ENCODE results near the gene DHRS3. TPM values are rescaled to one million over a fixed set of nuclear protein-coding genes. Genes with fewer than 3 reads are reported as not detected.
"Not testable (repeated sequence)": the region's sequence is repeated elsewhere in the genome, so short reads cannot be mapped to it uniquely, and the experiment has no call there.

Gene DHRS3
- polyA plus RNA-seq, 4 donors, result 81.3 to 236 (median 88.0) TPM

DNA sequence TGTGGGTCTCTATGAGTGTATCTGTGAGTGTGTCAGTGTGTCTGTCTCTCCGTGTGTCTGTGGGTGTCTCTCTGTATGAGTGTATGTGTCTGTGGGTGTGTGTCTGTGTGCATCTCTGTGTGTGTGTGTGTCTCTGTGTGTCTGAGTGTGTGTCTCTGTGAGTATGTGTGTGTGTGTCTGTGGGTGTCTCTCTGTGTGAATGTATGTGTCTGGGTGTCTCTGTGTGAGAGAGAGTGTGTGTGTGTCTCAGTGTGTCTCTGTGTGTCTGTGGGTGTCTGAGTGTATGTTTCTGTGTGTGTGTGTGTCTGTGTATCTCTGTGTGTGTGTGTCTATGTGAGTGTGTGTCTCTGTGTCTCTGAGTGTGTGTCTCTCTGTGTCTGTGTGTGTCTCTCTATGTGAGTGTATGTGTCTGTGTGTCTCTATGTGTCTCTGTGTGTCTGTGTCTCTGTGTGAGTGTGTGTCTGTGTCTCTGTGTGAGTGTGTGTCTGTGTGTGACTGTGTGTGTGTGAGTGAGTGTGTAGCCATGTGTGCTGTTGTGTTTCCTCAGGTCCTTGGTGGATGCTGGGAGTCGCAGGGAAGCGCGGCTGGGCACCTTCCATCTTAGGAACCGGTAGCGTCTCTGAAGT is 33.0 kb downstream of the DHRS3 start:
- no peak for DNase-seq (ENCODE audit: low read depth in 4 of 4, low spot score in 3 of 4)

DNA sequence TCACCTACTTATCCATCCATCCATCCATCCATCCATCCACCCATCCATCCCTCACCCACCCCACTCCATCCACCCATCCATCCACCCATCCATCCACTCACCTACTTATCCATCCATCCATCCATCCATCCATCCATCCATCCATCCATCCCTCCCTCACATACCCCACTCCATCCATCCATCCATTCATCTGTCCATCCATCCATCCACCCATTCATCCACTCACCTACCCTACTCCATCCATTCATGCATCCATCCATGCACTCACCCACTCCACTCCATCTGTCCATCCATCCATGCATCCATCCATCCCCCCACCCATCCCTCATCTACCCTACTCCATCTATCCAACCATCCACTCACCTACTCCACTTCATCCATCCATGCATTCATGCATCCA is 34.5 kb downstream of the DHRS3 start:
- DNase-seq (ENCODE audit: low read depth in 4 of 4, low spot score in 3 of 4), result no peak

DNA sequence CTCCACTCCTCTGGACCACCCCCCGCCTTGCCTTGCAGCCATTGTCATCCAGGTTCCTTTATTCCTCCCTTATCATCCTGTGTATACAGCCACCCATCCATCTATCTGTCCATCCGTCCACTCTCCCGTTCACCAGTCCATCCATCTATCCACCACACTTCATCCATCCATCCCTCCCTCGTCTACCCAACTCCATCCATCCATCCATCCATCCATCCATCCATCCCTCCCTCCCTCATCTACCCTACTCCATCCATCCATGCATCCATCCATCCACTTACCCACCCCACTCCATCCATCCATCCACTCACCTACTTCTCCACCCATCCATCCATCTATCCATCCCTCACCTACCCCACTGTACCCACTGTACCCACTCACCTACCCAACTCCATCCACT is 35.4 kb downstream of the DHRS3 start:
- no peak for DNase-seq (ENCODE audit: low read depth in 4 of 4, low spot score in 3 of 4)

DNA sequence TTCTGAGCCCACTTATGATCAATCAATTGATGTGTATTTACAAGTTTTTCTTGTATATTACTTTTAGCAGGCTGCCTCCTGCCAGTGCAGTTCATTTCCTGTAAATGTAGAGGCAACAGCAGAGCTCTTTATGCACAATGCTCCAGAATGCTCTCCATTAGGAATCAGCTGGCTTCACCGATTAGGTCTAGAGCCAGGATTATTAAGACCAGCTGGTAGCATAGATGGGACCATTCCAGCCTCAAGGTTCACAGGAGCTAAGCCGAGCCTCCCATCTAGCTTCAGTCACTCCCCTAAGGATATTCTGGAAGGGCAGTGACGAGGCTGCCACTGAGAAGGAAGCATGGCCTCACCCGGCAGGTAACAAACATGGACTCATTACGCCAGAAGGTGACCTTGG is 36.8 kb downstream of the DHRS3 start:
- no peak for DNase-seq (ENCODE audit: low read depth in 4 of 4, low spot score in 3 of 4)

DNA sequence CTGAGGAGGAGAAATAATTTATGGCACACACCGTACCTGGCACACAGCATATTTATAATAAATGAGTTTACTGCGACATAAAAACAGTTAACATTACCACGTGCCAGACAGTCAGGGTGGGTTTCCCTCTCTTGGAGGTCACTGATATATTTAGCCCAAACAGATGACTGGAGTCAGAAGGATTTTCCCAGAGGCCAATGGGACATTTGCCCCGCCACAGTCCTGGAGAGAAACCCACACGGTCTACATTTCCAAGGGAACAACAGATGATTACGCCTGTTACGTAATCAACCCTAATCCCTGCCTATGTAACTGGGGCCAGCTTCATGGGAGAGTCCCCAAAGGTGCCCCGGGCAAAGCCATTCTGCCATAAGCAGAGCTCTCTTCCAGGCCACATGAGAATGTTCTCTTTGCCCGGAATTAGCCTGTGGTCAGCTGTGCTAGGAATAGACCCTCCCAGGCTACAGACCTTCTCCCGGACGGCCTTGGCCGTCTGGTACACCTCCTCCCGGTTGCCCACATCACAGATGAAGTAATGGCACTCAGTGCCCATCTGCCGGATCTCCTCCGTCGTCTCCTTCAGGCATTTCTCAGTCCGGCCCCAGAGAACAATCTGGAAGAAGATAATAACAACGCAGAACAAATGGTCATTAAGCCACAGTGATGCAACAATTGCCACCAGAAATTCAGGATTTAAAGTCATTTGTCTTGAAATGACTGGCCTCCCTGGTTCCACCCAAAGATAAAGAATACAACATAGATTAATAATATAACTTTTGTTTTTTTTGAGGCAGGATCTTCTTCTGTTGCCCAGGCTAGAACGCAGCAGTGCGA is 37.7 kb downstream of the DHRS3 start:
- DNase-seq (ENCODE audit: low read depth in 4 of 4, low spot score in 3 of 4), result no peak

DNA sequence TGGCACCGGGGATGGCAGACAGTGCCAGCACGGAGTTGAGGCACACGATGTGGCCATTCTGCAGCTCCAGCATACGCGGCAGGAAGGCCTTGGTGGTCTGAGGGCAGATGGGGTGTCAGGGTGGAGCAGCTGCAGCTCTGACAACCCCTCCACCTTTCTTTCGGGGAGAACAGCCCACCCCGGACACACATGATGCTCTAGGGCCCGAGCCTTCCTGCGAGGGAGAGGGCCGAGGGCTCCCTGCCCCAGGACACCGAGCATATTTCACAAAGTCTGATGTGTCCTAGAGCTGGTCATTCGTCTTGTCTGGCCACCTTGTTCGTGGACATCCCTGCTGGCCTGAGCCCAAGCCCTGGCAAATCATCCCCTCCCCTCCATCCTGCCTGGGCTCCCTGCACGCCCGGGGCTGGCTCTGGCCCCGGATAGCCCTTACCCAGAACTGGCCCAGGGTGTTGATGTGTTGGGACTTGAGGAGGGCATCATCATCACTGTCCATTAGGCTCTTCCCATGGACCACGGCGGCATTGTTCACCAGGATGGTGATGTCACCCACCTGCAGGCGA is 39.1 kb downstream of the DHRS3 start:
- no peak for DNase-seq (ENCODE audit: low read depth in 4 of 4, low spot score in 3 of 4)

DNA sequence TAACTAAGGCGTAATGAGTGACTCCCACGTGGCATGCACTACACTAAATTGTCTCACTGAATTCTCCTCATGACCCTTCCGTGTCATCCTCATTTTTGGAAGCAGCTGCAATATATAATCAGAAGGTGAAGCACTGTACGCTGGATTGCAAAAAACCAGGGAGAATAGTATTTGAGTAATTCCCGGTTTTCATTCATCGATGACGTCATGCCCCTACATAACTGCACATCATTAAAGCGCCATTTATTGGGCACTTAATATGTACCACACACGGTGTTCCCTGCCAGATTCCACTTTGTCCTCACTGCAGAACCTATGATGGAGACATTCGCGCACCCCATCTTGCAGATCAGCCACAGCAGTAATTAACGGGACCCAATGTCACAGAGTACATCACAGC is 41.0 kb downstream of the DHRS3 start:
- DNase-seq (ENCODE audit: low read depth in 4 of 4, low spot score in 3 of 4), result no peak

DNA sequence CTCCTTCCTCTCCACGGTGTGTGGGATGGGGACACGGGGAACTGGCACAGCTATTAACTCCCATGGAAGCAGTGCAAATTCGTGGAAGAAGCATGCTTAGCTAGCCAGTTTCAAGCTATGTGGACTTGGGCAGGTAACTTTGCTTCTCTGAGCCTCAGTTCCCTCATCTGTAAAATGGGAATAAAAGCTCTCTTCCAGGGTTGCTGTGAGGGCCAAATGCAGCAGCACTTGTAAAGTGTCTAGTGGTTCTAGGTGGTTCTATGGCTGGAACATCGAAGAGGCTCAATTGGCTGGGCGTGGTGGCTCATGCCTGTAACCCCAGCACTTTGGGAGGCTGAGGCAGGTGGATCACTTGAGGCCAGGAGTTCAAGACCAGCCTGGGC is 43.3 kb downstream of the DHRS3 start:
- DNase-seq (ENCODE audit: low read depth in 4 of 4, low spot score in 3 of 4), result no peak

DNA sequence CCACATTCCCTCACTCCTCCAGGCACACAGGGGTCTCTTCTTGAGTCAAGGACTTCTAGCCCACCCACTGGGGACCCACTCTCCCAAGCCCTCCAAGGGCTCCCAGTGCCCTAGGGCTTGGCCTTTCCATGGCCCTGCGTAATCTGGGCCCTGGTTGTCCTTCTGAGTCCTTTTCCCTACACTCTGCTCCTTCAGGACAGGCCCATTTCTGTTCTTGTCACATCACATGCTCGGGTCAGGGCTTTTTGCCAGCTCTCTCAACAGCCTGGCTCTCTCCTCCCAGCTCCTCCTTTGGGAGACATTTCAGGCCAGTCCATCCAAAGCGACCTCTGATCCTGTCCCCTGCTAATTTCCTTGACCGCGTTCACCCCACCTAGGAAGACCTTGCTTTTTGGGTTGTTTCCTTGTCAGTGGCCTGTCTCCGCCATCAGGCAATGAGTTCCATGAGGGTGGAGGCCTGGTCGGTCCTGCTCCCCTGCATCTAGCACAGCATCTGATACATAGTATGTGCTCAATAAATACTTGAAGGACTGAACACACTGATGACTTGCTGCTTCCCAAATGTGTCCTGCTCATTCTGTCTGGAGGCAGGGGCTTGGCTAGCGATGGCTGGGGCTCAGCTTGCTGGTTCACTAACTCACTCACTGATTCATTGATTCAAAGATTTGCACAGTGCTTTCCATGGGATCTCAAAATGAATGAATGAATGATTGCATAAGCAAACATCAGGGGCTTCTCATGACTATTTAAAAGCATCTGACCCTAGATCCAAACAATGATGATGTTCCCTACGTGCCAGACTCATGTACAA is 44.8 kb downstream of the DHRS3 start:
- no peak for DNase-seq (ENCODE audit: low read depth in 4 of 4, low spot score in 3 of 4)

DNA sequence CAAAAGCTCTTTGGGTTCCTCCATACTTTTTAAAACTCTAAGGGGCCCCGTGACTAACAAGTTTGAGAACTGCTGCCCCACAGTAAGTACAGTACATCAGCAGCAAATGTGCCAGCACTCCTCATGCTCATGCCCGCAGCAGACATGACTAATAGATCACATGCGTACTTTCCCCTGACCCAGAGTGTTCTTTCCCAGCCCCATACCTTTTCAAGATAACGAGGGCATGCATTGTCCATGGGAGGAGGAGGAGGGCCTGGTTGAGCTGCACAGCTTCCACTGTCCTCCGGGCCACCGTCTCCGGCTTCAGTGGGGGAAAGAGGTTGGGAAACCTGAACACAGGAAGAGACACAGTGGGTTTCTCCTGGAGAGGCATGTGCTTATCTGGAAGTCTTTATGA is 45.5 kb downstream of the DHRS3 start:
- DNase-seq (ENCODE audit: low read depth in 4 of 4, low spot score in 3 of 4), result no peak

DNA sequence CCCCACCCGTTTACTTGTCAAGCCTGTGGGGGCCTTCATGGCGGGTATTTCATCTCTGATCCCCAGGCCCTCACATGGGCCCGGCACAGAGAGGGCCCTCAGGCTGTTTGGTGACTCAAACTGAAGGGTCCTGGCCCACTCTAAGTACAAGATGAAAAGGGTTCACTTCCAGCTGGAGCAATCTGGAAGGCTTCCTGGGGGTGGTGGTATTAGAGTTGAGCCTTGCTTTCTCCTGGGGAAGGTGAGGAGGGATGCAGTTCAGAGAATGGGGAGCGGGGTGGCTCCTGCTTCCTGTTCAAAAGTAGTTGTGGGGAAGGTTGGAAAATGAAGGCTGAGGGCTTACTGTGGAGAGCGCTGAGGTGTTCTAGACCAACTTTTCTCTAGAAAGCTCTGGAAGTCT is 47.7 kb downstream of the DHRS3 start:
- DNase-seq (ENCODE audit: low read depth in 4 of 4, low spot score in 3 of 4), result no peak

DNA sequence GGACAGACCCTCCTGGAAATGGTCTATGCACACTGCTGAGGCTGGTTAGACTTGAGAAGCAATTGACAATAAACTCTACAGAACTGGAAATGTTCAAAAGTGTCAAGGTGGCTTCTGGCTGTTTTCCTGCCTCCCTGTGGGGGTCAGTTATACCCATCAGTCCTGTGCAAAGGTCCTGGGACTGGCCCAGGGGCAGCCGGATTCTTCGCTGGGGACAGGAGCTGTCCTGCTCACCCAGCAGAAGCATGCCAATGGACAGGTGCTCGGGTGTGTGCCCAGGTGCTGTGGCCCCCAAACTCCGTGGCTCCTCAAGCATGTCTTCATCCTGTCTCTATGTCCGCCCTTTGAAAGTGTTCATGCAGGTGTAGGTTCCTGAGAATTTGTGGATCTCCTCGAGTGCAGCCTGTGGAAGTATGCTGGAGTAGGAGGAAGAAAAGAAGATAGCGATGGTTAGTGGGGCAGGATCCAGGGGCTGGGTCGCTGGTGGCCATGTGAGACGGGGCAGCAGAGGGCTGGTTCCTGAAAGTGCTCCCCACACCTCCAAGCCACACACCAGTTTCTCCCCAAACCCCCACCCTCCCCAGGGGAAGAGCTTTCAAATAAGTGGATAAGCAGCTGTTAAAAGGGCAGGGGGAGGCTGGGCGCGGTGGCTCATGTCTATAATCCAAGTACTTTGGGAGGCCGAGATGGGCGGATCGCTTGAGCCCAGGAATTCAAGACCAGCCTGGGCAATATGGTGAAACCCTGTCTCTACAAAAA is 49.8 kb downstream of the DHRS3 start:
- DNase-seq (ENCODE audit: low read depth in 4 of 4, low spot score in 3 of 4), result no peak

DNA sequence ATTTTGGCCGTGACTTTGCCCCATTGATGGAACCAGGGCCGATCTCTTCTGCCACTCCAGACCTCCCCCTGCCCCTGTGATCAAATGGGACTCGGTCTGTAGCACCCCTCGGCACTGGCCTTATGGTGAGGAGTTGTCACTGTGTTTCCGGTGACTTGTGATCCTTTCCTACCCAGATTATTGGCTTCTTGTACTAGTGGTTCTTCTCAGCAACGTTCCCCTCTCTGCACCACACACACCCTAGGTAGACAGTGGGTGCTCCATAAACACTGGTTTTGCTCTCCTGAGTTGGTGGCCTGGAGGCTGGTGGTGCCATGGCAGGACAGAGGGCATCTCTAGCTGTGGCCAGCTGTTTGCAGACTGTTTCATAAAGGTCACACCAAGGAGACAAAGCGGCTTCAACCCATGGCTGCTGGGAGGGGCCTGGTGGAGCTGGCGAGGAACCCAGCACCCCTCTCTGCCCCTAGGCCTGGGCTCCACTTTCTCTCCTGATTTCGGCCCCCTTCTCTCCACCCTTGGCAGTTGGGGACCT is 50.7 kb downstream of the DHRS3 start:
- no peak for DNase-seq (ENCODE audit: low read depth in 4 of 4, low spot score in 3 of 4)

DNA sequence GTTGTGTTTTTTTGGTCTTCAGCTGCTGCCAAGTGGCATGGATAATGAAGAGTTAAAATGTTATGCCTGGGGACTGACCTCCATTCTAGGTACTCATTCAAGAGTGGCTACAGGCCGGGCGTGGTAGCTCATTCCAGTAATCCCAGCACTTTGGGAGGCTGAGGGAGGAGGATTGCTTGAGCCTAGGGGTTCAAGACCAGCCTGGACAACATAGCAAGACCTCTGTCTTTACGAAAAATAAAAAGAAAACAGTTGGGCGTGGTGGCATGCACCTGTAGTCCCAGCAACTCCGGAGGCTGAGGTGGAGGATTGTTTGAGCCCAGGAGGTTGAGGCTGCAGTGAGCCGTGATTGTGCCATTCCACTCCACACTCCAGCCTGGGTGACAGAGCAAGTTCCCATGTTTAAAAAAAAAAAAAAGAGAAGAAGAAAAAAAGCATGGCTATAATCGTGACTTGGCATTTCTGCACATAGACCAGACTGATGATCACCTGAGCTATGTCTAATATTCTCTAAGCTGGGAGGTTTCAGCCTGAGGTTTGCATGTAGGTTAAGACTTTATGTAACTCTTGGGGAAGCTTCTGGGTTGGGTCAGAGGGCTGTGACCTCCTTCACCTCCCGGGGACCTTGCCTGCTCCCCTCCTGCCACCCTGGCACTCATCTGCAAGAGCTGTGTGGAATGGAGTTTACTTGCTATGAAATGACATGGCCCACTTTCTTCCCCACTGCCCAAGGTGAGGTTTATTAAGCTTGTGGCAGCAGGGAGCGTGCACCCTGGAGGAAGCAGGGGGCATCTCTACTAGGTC is 51.3 kb downstream of the DHRS3 start:
- DNase-seq (ENCODE audit: low read depth in 4 of 4, low spot score in 3 of 4), result no peak

DNA sequence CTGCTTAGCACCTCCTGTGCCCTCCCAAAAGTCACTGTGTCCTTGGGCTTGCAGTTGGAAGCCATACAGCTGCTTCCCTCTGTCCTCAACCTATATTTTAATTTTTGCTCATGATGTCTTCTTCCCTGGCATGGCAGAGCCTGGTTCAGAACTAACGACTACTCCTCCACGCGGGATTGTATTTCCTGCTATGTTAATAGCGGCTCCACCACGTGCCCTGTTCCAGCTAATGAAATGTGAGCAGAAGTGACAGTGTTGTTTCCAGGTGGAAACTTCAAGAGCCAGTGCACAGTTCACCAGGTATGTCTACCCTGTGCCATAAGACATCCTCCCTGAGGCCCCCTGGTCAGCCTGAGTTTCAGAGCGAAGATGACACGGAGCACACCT is 52.1 kb downstream of the DHRS3 start:
- no peak for DNase-seq (ENCODE audit: low read depth in 4 of 4, low spot score in 3 of 4)

DNA sequence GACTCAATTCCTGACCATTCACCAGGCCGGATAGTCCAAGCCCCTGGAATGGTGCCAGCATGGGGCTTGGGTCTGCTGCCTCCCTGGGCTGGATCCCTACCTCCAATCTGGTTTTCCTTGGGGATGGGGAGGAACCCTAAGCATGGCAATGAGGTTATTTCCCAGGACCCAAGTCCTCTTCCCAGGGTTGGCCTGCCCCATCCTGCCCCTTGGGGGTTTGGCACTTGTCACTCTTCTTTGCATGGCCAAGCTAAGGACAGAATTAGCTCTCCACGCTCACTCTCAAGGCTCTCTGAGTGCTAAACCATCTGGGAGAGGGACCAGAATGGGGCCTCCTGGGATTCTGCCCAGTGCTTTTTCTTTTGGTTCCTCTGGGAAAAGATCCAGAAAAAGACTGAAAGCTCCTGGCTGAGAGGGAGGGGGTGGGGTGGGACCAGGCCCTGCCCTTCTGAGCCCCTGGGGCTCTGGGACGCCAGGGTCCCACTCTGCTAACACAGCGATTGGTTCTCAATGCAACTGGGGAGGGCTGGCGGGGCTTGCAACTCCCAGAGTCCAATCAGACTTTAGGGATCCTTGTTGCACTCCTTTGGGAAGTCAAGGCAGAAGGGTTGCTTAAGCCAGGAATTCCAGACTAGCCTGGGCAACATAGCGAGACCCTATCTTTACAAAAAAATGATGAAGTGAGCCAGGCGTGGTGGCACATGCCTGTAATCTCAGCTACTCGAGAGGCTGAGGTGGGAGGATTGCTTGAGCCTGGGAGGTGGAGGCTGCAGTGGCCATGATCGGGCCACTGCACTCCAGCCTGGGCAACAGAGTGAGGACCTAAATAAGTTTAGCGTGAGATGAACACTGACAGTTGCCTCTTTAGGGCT is 52.7 kb downstream of the DHRS3 start:
- no peak for DNase-seq (ENCODE audit: low read depth in 4 of 4, low spot score in 3 of 4)

DNA sequence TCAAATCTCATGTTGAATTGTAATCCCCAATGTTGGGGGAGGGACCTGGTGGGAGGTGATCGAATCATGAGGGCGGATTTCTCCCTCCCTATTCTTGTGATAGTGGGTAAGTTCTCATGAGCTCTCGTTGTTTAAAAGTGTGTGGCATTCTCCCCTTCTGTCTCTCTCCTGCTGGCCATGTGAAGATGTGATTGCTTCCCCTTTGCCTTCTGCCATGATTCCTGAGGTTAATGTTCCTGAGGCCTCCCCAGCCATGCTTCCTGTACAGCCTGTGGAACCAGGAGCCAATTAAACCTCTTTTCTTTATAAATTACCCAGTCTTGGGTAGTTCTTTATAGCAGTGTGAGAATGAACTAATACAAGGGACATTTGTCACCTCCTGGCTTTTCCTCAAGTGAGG is 53.8 kb downstream of the DHRS3 start:
- DNase-seq (ENCODE audit: low read depth in 4 of 4, low spot score in 3 of 4), result not testable (repeated sequence)

DNA sequence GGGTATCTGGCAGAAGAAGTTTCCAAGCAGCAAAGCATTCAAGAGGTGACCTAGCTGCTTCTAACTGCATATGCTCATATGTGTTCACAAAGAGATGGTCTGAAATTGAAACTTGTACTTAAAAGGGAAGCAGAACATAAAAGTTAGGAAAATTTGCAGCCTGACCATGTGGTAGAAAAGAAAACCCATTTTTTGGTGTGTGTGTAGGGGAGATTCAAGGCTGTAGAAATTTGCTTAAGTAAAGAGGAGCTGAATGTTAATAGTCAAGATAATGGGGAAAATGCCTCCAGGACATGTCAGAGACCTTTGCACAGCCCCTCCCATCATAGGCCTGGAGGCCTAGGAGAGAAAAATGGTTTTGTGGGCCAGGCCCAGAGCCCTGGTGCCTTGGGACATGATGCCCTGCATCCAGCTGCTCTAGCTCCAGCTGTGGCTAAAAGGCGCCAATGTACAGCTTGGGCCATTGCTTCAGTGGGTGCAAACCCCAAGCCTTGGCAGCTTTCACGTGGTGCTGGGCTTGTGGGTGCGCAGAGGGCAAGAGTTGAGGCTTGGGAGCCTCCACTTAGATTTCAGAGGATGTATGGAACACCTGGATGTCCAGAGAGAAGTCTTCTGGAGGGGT is 54.9 kb downstream of the DHRS3 start:
- DNase-seq (ENCODE audit: low read depth in 4 of 4, low spot score in 3 of 4), result no peak
